GM18909 (cell line): Measurements from ENCODE around the gene KCNK3.

Experiments used
- ATAC-seq: cut with Tn5 transposase; IDR thresholded peaks from one replicate; pipeline ENCODE4 v1.9.1; 2021; ENCODE audit warnings: mild to moderate bottlenecking; ENCODE audit not compliant: unreplicated experiment, poor library complexity

Gene KCNK3

GRCh38 chr2:26768759-26769088 is 76.2 kb downstream of the KCNK3 start:
- ATAC-seq: no peak

DNA sequence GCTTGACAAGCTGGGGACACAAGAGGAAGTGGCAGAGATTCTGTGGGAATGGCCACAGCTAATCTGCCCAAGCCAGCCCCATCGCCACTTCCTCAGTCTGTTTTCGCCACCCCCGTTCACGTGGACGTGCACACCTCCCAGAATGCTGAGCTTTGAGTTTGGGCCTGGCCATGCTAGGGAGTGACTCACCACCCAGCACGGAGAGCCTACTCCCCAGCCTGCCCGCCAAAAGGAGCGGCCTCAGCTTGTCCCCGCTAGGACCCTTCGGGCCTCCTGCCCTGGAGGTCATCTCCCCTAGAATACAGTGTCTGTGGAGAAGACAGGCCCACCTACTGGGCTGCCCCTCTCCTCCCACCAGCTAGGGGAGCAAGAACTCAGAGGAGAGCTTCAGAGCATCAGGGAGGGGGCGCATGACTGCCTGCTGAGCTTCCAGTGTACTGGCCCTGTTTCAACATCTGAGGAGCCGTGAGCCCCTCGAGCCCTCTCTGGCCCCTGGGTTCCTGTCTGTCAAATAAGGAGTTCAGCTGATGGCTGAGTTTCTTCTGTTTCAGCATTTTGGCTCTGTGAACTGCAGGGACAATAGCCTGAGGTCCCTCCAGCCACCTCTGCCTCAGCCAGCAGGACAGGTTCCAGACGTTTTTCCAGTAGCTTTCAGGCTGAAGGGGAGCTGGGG is 76.7 kb downstream of the KCNK3 start:
- ATAC-seq: no peak

- no peak for ATAC-seq
Observed at GRCh38 chr2:26770986-26771586, 78.6 kb downstream of the KCNK3 start.

- ATAC-seq: no peak
Observed at GRCh38 chr2:26772064-26773001, 79.8 kb downstream of the KCNK3 start.

DNA sequence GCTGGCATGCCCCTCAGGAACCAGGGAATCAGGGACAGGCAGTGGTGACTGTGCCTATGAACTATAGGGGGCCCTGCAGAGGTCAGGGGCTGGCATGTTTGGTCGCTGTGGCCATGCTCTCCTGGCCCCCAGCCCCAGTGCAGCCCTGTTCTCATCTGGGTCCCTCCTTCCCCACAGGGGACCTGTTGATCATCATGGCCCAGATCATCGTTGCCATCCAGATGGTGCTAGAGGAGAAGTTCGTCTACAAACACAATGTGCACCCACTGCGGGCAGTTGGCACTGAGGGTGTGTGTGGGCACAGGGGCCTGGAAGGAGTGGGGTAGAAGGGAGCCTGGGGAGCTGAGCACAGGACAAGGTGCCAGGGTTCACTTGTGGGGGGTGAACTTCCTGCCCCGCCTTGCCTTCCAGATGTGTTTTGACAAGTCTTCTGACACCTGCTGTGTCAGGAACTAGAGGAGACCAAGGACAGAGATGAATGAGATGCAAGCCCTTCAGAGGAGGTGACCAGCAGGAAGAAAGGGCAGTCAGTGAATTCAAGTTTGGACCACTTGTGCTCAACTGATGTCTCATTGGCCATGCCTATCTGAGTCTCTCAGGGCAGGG is 83.8 kb downstream of the KCNK3 start:
- no peak for ATAC-seq

- no peak for ATAC-seq
Observed at GRCh38 chr2:26778098-26778497, 85.6 kb downstream of the KCNK3 start.

DNA sequence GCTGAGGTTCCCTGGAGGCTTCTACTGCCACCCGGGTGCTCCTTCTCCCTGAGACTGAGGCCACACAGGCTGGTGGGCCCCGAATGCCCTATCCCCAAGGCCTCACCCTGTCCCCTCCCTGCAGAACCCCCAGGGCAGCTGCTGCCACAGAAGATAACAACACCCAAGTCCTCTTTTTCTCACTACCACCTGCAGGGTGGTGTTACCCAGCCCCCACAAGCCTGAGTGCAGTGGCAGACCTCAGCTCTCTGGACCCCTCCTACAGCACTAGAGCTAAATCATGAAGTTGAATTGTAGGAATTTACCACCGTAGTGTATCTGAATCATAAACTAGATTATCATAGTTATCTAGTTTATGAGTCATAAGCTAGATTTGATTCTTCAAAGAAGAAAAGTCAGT is 86.0 kb downstream of the KCNK3 start:
- no peak for ATAC-seq

DNA sequence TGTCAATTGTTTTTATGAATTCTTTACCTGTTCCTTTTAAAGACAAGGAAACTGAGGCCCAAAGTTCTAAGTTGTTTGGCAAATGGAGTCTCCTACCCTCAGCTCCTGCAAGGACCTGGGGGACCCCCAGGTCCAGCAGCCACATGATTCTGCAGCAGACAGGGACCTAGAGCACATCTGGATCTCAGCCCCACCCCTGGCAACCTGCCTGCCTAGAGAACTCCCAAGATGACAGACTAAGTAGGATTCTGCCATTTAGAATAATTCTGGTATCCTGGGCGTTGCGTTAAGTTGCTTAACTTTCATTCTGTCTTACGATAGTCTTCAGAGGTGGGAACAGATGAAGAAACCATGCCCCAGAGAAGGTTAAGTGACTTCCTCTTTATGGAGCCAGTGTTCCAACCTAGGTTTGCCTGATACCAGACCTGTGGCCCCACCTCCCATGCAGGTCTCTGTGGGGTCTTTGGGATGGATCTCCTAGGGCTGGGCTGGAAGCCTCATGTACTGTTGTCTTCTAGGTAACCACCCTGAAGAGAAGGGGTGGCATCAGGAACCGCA is 87.8 kb downstream of the KCNK3 start:
- no peak for ATAC-seq
